SK-N-SH (cell line): ENCODE measurements around the gene KLF16. TPM values are rescaled to one million over a fixed set of nuclear protein-coding genes. Genes with fewer than 3 reads are reported as not detected.

Experiments used
- CTCF ChIA-PET: fragments of 300-600, 350-600 bp; formaldehyde crosslinking; extraction: SDS; loops from one replicate; lab custom pipeline; 2021; lab: Yijun Ruan, JAX
- POLR2A ChIA-PET: fragments of 350-600 bp; sonication (Branson Sonifier 250); formaldehyde crosslinking; extraction: SDS; loops from one replicate; lab custom pipeline; 2020; ENCODE audit warnings: antibody characterized with exemption, inconsistent platforms; lab: Yijun Ruan, JAX
- DNase-seq: peaks from one replicate; pipeline ENCODE4 v3.0.0; 2012
- H2AFZ ChIP-seq: fragments of 200-600 bp; sonication (generic); 2 replicates; pipeline ENCODE4 v1.8.1; 2016; ENCODE audit warnings: antibody characterized with exemption, mild to moderate bottlenecking, low read depth
- H3F3A ChIP-seq: fragments of 200-600 bp; sonication (generic); replicated peaks from 2 replicates; pipeline ENCODE3; 2016; ENCODE audit warnings: antibody characterized with exemption, mild to moderate bottlenecking; ENCODE audit not compliant: insufficient read depth
- H3K27ac ChIP-seq, 2 experiments: fragments of 200-500 bp in 1 of 2; fragments of 200-600 bp in 1 of 2; sonication (Bioruptor generic) in 1 of 2; sonication (generic), shearing (Covaris generic) in 1 of 2; 2 replicates each; pipeline versions ENCODE4 v1.5.1 to v1.6.1; 2014 to 2016; ENCODE audit warnings: low read depth in 2 of 2, inconsistent platforms in 1 of 2, low read length in 1 of 2, mild to moderate bottlenecking in 1 of 2, mixed read lengths in 1 of 2
- H3K27me3 ChIP-seq: fragments of 200-600 bp; sonication (generic), shearing (Covaris generic); 2 replicates; pipeline ENCODE4 v1.6.1; 2016; ENCODE audit warnings: mixed run types; ENCODE audit not compliant: insufficient read depth
- H3K36me3 ChIP-seq, 2 experiments: fragments of 200-500 bp in 1 of 2; fragments of 200-600 bp in 1 of 2; sonication (Bioruptor generic) in 1 of 2; sonication (generic) in 1 of 2; replicated peaks in 1 of 2; 2 replicates each; pipeline versions ENCODE3 to v1.5.1; 2014 to 2016; ENCODE audit warnings: low read length in 1 of 2, mild to moderate bottlenecking in 1 of 2; ENCODE audit not compliant: insufficient read depth in 2 of 2, control insufficient read depth in 1 of 2
- H3K4me1 ChIP-seq, 2 experiments: fragments of 200-500 bp in 1 of 2; fragments of 200-600 bp in 1 of 2; sonication (Bioruptor generic) in 1 of 2; sonication (generic), shearing (Covaris generic) in 1 of 2; 2 replicates each; pipeline versions ENCODE4 v1.5.1 to v1.6.1; 2014 to 2016; ENCODE audit warnings: low read depth in 1 of 2, low read length in 1 of 2, mixed run types in 1 of 2; ENCODE audit not compliant: insufficient read depth in 2 of 2, control insufficient read depth in 1 of 2
- H3K4me2 ChIP-seq: fragments of 200-600 bp; sonication (generic), shearing (Covaris generic); 2 replicates; pipeline ENCODE4 v1.6.1; 2017; ENCODE audit warnings: mixed run types
- H3K4me3 ChIP-seq, 2 experiments: fragments of 200-500 bp in 1 of 2; fragments of 200-600 bp in 1 of 2; sonication (Bioruptor generic) in 1 of 2; sonication (generic), shearing (Covaris generic) in 1 of 2; 2 replicates each; pipeline versions ENCODE4 v1.5.1 to v1.8.1; 2014 to 2016; ENCODE audit warnings: low read depth in 2 of 2, inconsistent platforms in 1 of 2, low read length in 1 of 2, mild to moderate bottlenecking in 1 of 2, mixed read lengths in 1 of 2, moderate library complexity in 1 of 2
- H3K79me2 ChIP-seq: fragments of 200-600 bp; sonication (generic); 2 replicates; pipeline ENCODE4 v1.8.1; 2017; ENCODE audit warnings: mild to moderate bottlenecking; ENCODE audit not compliant: insufficient read depth
- H3K9ac ChIP-seq: fragments of 200-600 bp; sonication (generic); 2 replicates; pipeline ENCODE4 v1.6.1; 2017; ENCODE audit warnings: mixed run types
- H3K9me2 ChIP-seq: fragments of 200-600 bp; sonication (generic); 2 replicates; pipeline ENCODE4 v1.6.1; 2017; ENCODE audit warnings: mixed run types
- H3K9me3 ChIP-seq: fragments of 200-600 bp; sonication (generic); 2 replicates; pipeline ENCODE4 v1.6.1; 2017; ENCODE audit warnings: mixed run types, mild to moderate bottlenecking, moderate library complexity
- H4K20me1 ChIP-seq: fragments of 200-600 bp; sonication (generic); 2 replicates; pipeline ENCODE4 v1.6.1; 2017; ENCODE audit warnings: mild to moderate bottlenecking, mixed run types; ENCODE audit not compliant: insufficient read depth
- CHD2 ChIP-seq: fragments of 150-350 bp; IDR thresholded peaks from 2 replicates; pipeline ENCODE4 v1.6.1; 2018; ENCODE audit warnings: low read length; ENCODE audit not compliant: partially characterized antibody
- EP300 ChIP-seq, 2 experiments: IDR thresholded peaks; 2 replicates each; pipeline versions ENCODE4 v1.4.0 to v1.6.1; 2012; ENCODE audit warnings: borderline replicate concordance in 1 of 2, low read depth in 1 of 2, low read length in 1 of 2
- EZH2phosphoT487 ChIP-seq: fragments of 200-600 bp; sonication (generic); IDR thresholded peaks from 2 replicates; pipeline ENCODE4 v1.6.1; 2017; ENCODE audit warnings: low read depth, mixed run types, mild to moderate bottlenecking, antibody characterized with exemption, moderate library complexity, borderline replicate concordance
- FOSL2 ChIP-seq: IDR thresholded peaks from 2 replicates; pipeline ENCODE4 v1.4.0; 2012; ENCODE audit warnings: low read depth, mild to moderate bottlenecking, moderate library complexity, borderline replicate concordance
- FOXJ3 ChIP-seq: sonication (generic); formaldehyde crosslinking; IDR thresholded peaks from 2 replicates; pipeline ENCODE4 v1.5.1; 2020; ENCODE audit warnings: mild to moderate bottlenecking, missing genetic modification reagents
- FOXM1 ChIP-seq: IDR thresholded peaks from 2 replicates; pipeline ENCODE4 v1.4.0; 2012; ENCODE audit warnings: low read depth, mild to moderate bottlenecking
- GABPA ChIP-seq: IDR thresholded peaks from 2 replicates; pipeline ENCODE4 v1.4.0; 2012; ENCODE audit warnings: low read depth, mild to moderate bottlenecking
- GATA2 ChIP-seq: sonication (generic); formaldehyde crosslinking; IDR thresholded peaks from 2 replicates; pipeline ENCODE4 v1.5.0; 2020; ENCODE audit warnings: mild to moderate bottlenecking, missing genetic modification reagents
- JUND ChIP-seq: IDR thresholded peaks from 2 replicates; pipeline ENCODE4 v1.4.0; 2012
- MEF2A ChIP-seq: IDR thresholded peaks from 2 replicates; pipeline ENCODE4 v1.4.0; 2012; ENCODE audit warnings: low read depth, borderline replicate concordance
- MXI1 ChIP-seq: IDR thresholded peaks from 2 replicates; pipeline ENCODE4 v1.6.1; 2012; ENCODE audit warnings: mild to moderate bottlenecking, low read depth, low read length, improper control_type of control experiment
- NFIC ChIP-seq: IDR thresholded peaks from 2 replicates; pipeline ENCODE4 v1.4.0; 2012; ENCODE audit warnings: borderline replicate concordance
- NRF1 ChIP-seq: IDR thresholded peaks from 2 replicates; pipeline ENCODE4 v1.6.1; 2012; ENCODE audit warnings: low read depth, mild to moderate bottlenecking, low read length
- POLR2AphosphoS5 ChIP-seq: IDR thresholded peaks from 2 replicates; pipeline ENCODE4 v1.6.1; 2012; ENCODE audit warnings: low read depth, low read length
- RAD21 ChIP-seq: IDR thresholded peaks from 2 replicates; pipeline ENCODE4 v1.6.1; 2012; ENCODE audit warnings: mild to moderate bottlenecking, low read length
- RCOR1 ChIP-seq: fragments of 150-350 bp; IDR thresholded peaks from 2 replicates; pipeline ENCODE4 v1.6.1; 2017; ENCODE audit warnings: antibody characterized with exemption, low read length
- RXRA ChIP-seq: IDR thresholded peaks from 2 replicates; pipeline ENCODE4 v1.4.0; 2012; ENCODE audit warnings: low read depth, mild to moderate bottlenecking, borderline replicate concordance
- TAF1 ChIP-seq: IDR thresholded peaks from 2 replicates; pipeline ENCODE4 v1.6.1; 2012; ENCODE audit warnings: low read depth, mild to moderate bottlenecking, low read length, moderate library complexity, borderline replicate concordance
- TEAD4 ChIP-seq: IDR thresholded peaks from 2 replicates; pipeline ENCODE4 v1.4.0; 2012; ENCODE audit warnings: mild to moderate bottlenecking, borderline replicate concordance; ENCODE audit not compliant: insufficient read depth
- USF1 ChIP-seq: IDR thresholded peaks from 2 replicates; pipeline ENCODE4 v1.4.0; 2012; ENCODE audit warnings: low read depth, borderline replicate concordance
- USF2 ChIP-seq: fragments of 150-350 bp; IDR thresholded peaks from 2 replicates; pipeline ENCODE4 v1.6.1; 2017; ENCODE audit warnings: antibody characterized with exemption, low read length, low read depth, borderline replicate concordance
- WGBS: methylation state at CpG from one replicate; pipeline ENCODE4 v1.1.6; 2017; ENCODE audit warnings: low lambda C conversion rate; 5-methylcytosine and 5-hydroxymethylcytosine counted together
- polyA plus RNA-seq, 3 experiments: library from polyadenylated mRNA; depleted of rRNA; stranded (reverse); fragments of >200 nt; gene quantifications; 2 replicates each; pipeline ENCODE4 v1.2.3, GENCODE V29; 2012
- TF ChIP-seq, protein P1 (sequence below): fragments of 150-350 bp; IDR thresholded peaks from 2 replicates; pipeline ENCODE4 v1.6.1; 2016; ENCODE audit warnings: mild to moderate bottlenecking, low read depth, low read length
- TF ChIP-seq, protein P2 (sequence below): IDR thresholded peaks from 2 replicates; pipeline ENCODE4 v1.4.0; 2012; ENCODE audit warnings: low read depth

KLF16 gene
- polyA plus RNA-seq, 1 of the 3 experiments (the other 2 are of a cell fraction) = 16.1 TPM

- TF ChIP-seq EZH2phosphoT487 (no peak), FOXM1 (no peak), JUND (no peak), POLR2AphosphoS5 (no peak), FOSL2 (no peak), TAF1 (no peak), TEAD4 (no peak), RXRA (no peak), CHD2 (no peak)
- TF ChIP-seq, protein P1, sequence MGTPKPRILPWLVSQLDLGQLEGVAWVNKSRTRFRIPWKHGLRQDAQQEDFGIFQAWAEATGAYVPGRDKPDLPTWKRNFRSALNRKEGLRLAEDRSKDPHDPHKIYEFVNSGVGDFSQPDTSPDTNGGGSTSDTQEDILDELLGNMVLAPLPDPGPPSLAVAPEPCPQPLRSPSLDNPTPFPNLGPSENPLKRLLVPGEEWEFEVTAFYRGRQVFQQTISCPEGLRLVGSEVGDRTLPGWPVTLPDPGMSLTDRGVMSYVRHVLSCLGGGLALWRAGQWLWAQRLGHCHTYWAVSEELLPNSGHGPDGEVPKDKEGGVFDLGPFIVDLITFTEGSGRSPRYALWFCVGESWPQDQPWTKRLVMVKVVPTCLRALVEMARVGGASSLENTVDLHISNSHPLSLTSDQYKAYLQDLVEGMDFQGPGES = no peak
- TF ChIP-seq, all 33 proteins: peak for 0
Measured at GRCh38 chr19:1896508-1896907, 33.1 kb upstream of the KLF16 start (continued).

DNA sequence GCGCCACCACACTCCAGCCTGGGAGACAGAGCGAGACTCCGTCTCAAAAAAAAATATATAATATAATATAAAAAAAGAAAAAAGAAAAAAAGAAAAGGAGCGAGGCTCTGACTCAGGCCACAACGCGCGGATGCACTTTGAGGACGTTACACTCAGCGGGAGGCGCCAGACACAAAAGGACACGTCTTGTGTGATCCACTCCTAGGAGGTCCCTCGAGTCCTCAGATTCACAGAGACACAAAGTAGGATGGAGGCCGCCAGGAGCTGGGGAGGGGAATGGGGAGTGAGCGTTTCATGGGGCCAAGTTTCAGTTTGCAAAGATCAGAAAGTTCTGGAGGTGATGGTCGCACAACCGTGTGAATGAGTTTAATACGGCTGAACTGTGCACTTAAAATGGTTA is 30.4 kb upstream of the KLF16 start:
- Histone ChIP-seq H3K27ac (no peak overlapping the region), H3K4me2 (no peak overlapping the region), H3K9me2 (no peaks in the 10 kb centered on the region), H3K36me3 (no peaks in the 10 kb centered on the region), H4K20me1 (no peaks in the 10 kb centered on the region), H3K79me2 (no peaks in the 10 kb centered on the region), H3K4me3 (no peak overlapping the region), H3K9me3 (no peaks in the 10 kb centered on the region), H3K9ac (no peak overlapping the region), H3K27me3 (no peaks in the 10 kb centered on the region), H2AFZ (no peak overlapping the region), H3K4me1 (no peaks in the 10 kb centered on the region; a peak in 1 of 4 replicates), H3F3A (no peaks in the 10 kb centered on the region)
- ChIA-PET POLR2A (no interaction called here), CTCF (no interaction called here)
- 92% methylated on average over 17 of the region's 17 CpGs for WGBS
- no peak for DNase-seq
- TF ChIP-seq EP300 (IDR thresholded peaks at IDR 0.05; ENCODE audit: borderline replicate concordance in 1 of 2, low read depth in 1 of 2, low read length in 1 of 2) (no peak), NRF1 (no peak), CHD2 (no peak), GABPA (no peak), MEF2A (no peak)

DNA sequence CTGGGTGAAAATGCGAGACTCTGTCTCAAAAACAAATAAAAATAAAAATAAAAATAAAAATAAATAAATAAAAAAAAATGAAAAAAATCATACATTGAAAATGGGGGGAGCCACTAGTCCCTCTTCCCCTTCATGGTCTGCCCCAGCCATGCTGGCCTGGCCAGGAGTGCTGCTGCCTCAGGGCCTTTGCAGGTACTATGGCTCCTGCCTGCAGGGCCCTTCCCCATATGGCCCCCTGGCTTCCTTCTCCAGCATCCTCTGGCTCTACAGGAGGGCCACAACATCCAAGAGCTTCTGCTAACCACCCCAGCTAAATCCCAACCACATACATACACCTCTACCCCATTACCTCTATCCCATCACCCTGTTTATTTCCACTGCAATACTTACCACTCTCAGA is 26.5 kb upstream of the KLF16 start:
- no peak for DNase-seq
- no peak overlapping the region for H3K27ac ChIP-seq
- no peaks in the 10 kb centered on the region for H3K27me3 ChIP-seq
- H3K4me2 ChIP-seq = no peak overlapping the region
- H3K4me3 ChIP-seq = no peak overlapping the region
- 95% methylated on average over 1 of the region's 1 CpG for WGBS
- H4K20me1 ChIP-seq = no peaks in the 10 kb centered on the region
- no peaks in the 10 kb centered on the region for H3K36me3 ChIP-seq
- CTCF ChIA-PET = interaction anchor here (3.5 kb wide), 1 partner anchor 8 kb away, joined by 11 read pairs; no protein-coding TSS in a partner anchor
- no peaks in the 10 kb centered on the region for H3K9me3 ChIP-seq
- H3K79me2 ChIP-seq = peaks cover 1% of the 10 kb centered on the region
- H3K9ac ChIP-seq = no peak overlapping the region
- no peaks in the 10 kb centered on the region for H3K4me1 ChIP-seq
- no peak overlapping the region for H2AFZ ChIP-seq
- no peaks in the 10 kb centered on the region for H3F3A ChIP-seq
- POLR2A ChIA-PET = no interaction called here
- no peaks in the 10 kb centered on the region for H3K9me2 ChIP-seq
- TF ChIP-seq, protein P1 = no peak
- TF ChIP-seq FOXJ3 (CRISPR knock-in tag) (no peak), GATA2 (CRISPR knock-in tag) (no peak), NFIC (no peak), TAF1 (no peak), MXI1 (no peak), CHD2 (no peak), RAD21 (no peak), NRF1 (no peak), FOSL2 (no peak), JUND (no peak), POLR2AphosphoS5 (no peak), RCOR1 (no peak), RXRA (no peak), USF1 (no peak), USF2 (no peak), GABPA (no peak)
- TF ChIP-seq, protein P2, sequence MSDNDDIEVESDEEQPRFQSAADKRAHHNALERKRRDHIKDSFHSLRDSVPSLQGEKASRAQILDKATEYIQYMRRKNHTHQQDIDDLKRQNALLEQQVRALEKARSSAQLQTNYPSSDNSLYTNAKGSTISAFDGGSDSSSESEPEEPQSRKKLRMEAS = no peak
